ENCODE results near the gene CD47.

DNA sequence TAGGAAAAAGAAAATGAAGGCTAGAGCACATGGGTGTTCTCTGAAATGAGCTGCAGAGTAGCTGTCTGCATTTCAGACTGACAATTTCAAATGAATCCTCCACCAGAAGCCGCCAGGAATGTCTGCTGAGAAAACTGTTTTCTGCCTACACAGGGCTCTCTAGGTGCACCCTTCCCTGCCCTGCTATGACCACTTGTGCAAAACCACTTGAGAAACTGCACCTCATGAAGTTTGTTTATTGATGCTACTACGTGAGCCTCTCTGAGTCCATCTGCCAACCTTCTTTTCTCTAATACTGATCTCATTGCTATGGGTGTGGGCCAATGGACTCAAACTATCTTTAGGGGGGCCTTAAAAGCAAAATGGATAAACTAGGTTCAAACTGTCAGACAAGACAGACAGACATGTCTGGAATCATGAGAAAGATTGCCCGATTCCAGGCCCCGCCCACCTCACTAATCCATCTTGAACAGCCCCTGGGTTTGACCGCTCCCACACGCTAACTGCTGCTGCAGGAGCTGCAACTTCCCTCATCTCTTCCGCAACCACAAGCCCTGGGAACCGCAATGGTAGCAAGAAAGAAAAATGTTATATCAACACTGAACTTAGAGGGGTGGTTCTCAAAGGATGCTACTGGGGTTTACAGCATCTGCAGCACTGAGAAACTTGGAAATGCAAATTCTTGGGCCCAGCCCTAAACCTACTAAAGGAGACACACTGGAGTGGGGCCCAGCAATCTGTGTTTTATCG lies 9.0 kb upstream of the CD47 start:
- TF ChIP-seq, protein P1, sequence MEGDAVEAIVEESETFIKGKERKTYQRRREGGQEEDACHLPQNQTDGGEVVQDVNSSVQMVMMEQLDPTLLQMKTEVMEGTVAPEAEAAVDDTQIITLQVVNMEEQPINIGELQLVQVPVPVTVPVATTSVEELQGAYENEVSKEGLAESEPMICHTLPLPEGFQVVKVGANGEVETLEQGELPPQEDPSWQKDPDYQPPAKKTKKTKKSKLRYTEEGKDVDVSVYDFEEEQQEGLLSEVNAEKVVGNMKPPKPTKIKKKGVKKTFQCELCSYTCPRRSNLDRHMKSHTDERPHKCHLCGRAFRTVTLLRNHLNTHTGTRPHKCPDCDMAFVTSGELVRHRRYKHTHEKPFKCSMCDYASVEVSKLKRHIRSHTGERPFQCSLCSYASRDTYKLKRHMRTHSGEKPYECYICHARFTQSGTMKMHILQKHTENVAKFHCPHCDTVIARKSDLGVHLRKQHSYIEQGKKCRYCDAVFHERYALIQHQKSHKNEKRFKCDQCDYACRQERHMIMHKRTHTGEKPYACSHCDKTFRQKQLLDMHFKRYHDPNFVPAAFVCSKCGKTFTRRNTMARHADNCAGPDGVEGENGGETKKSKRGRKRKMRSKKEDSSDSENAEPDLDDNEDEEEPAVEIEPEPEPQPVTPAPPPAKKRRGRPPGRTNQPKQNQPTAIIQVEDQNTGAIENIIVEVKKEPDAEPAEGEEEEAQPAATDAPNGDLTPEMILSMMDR (IDR thresholded peaks at IDR 0.05), result no peak
- no peak for TF ChIP-seq ZFX (IDR thresholded peaks at IDR 0.05; ENCODE audit: borderline replicate concordance)

Measured in 22Rv1 (cell line).